DND-41 (cell line): Measurements from ENCODE around the gene THEM4.

Experiments
- EZH2 ChIP-seq: IDR thresholded peaks from 3 replicates; pipeline ENCODE4 v1.6.1; 2012; ENCODE audit warnings: borderline replicate concordance, low read depth, mild to moderate bottlenecking, moderate library complexity, low read length, inconsistent platforms; ENCODE audit not compliant: severe bottlenecking
- TF ChIP-seq, protein P1 (sequence below): IDR thresholded peaks from 2 replicates; pipeline ENCODE4 v1.5.1; 2012; ENCODE audit warnings: borderline replicate concordance, low read length, moderate library complexity, mild to moderate bottlenecking; ENCODE audit not compliant: poor library complexity, severe bottlenecking; ENCODE audit errors: extremely low read depth

DNA sequence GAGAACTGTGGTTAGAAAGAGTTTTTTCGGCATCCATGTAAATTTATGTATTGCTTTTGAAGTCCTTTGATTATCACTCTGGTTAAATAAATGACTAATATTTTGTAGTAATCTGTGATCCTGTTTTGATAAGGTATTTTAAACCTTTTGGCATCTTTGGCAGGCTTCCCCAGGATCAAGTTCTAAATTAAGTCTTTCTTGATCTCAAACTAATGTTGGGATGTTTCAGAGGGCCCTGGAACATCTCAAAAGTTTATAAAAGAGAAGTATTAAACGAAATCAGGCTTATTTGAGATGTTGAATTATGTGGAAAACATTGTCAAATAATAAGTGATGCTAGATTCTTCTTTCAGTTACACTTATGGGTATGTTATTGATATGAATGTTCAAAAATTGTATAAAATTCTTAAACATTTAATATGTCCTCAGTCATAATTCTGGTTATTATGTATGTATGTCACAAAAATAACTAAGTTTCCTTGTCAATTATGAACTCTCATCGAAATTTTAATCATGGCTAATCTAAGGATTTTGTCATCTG, 47.7 kb upstream of the THEM4 start:
- TF ChIP-seq EZH2, result no peak
- TF ChIP-seq, protein P1, sequence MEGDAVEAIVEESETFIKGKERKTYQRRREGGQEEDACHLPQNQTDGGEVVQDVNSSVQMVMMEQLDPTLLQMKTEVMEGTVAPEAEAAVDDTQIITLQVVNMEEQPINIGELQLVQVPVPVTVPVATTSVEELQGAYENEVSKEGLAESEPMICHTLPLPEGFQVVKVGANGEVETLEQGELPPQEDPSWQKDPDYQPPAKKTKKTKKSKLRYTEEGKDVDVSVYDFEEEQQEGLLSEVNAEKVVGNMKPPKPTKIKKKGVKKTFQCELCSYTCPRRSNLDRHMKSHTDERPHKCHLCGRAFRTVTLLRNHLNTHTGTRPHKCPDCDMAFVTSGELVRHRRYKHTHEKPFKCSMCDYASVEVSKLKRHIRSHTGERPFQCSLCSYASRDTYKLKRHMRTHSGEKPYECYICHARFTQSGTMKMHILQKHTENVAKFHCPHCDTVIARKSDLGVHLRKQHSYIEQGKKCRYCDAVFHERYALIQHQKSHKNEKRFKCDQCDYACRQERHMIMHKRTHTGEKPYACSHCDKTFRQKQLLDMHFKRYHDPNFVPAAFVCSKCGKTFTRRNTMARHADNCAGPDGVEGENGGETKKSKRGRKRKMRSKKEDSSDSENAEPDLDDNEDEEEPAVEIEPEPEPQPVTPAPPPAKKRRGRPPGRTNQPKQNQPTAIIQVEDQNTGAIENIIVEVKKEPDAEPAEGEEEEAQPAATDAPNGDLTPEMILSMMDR, result no peak
